SK-N-SH treated with all-trans-retinoic acid at 6 μM for 48 hours (cell line): ENCODE measurements around the gene IL17RC.

Source experiments
- PATZ1 ChIP-seq: fragments of 250-450 bp; sonication (Bioruptor Pico); IDR thresholded peaks from 2 replicates; pipeline ENCODE4 v1.8.0; 2020; ENCODE audit warnings: mild to moderate bottlenecking, moderate library complexity, borderline replicate concordance
- RARB ChIP-seq: fragments of 250-450 bp; sonication (Bioruptor Pico); IDR thresholded peaks from 2 replicates; pipeline ENCODE4 v1.8.0; 2021; ENCODE audit warnings: mild to moderate bottlenecking, moderate library complexity
- SNAI2 ChIP-seq: fragments of 250-450 bp; sonication (Bioruptor Pico); IDR thresholded peaks from 2 replicates; pipeline ENCODE4 v1.5.0; 2020; ENCODE audit warnings: mild to moderate bottlenecking, moderate library complexity
- TCF4 ChIP-seq: fragments of 250-450 bp; sonication (Bioruptor Pico); IDR thresholded peaks from 2 replicates; pipeline ENCODE4 v1.8.0; 2021; ENCODE audit warnings: mild to moderate bottlenecking, moderate library complexity, borderline replicate concordance
- ZFP30 ChIP-seq: fragments of 450-650 bp; formaldehyde crosslinking; IDR thresholded peaks from 2 replicates; pipeline ENCODE4 v1.5.0; 2022; ENCODE audit warnings: mild to moderate bottlenecking, moderate library complexity

GRCh38 chr3:9932535-9932842, 15.6 kb downstream of the IL17RC start:
- TF ChIP-seq RARB (CRISPR knock-in tag) (no peak), ZFP30 (CRISPR knock-in tag) (no peak), PATZ1 (CRISPR knock-in tag) (no peak), TCF4 (CRISPR knock-in tag) (no peak), SNAI2 (CRISPR knock-in tag) (no peak)
